Colonic mucosa (tissue), 4 donors: ENCODE data around the gene GINM1. TPM values are rescaled to one million over a fixed set of nuclear protein-coding genes. Genes with fewer than 3 reads are reported as not detected.

Experiments
- DNase-seq: peaks from one replicate; pipeline ENCODE4 v3.0.0-alpha.2; 2020
- H3K27ac ChIP-seq: fragments of 200-600 bp; one replicate; pipeline ENCODE4 v1.8.0; 2021
- H3K27me3 ChIP-seq: fragments of 200-600 bp; one replicate; pipeline ENCODE4 v1.8.0; 2021
- H3K36me3 ChIP-seq: fragments of 200-600 bp; one replicate; pipeline ENCODE4 v1.8.0; 2021
- H3K4me1 ChIP-seq: fragments of 200-600 bp; one replicate; pipeline ENCODE4 v1.8.0; 2021; ENCODE audit warnings: mild to moderate bottlenecking
- H3K4me3 ChIP-seq: fragments of 200-600 bp; one replicate; pipeline ENCODE4 v1.8.0; 2021
- H3K9ac ChIP-seq, 2 donors: one replicate each; pipeline ENCODE4 v1.7.0; 2013; ENCODE audit warnings: control low read depth in 2 of 2, low read depth in 2 of 2, low read length in 2 of 2
- H3K9me3 ChIP-seq: fragments of 200-600 bp; one replicate; pipeline ENCODE4 v1.8.0; 2021
- CTCF ChIP-seq: fragments of 200-600 bp; IDR thresholded peaks from one replicate; pipeline ENCODE4 v1.8.0; 2022; ENCODE audit warnings: antibody characterized with exemption, mild to moderate bottlenecking
- intact Hi-C: fragments of 100-400 bp; cut with DNase I; formaldehyde crosslinking; loops from one replicate; pipeline ENCODE4 v1.14.1; 2022
- total RNA-seq, 2 donors: library from RNA; stranded (reverse); fragmentation: NEBNext Ultra II Directional in 1 of 2; extraction: Animal tissue kit (Norgen Biotek cat#: 25700) in 1 of 2; gene quantifications; one replicate each; pipeline ENCODE4 v1.2.1, GENCODE V29; 2021
- donor health status: healthy.
- donor health status: DM: no; HTN: no; CAD: no.
- donor health status: DM: no; HTN: no; CAD: no.

GINM1 gene
- total RNA-seq, 2 donors from 2014 or later = 22.9 to 42.8 TPM

- H3K27ac ChIP-seq = no peak overlapping the region
- TF ChIP-seq CTCF = peak; percentile 20
- H3K4me1 ChIP-seq = no peaks in the 10 kb centered on the region
- H3K9ac ChIP-seq = no peak overlapping the region
- DNase-seq = no peak
- H3K4me3 ChIP-seq = no peak overlapping the region
- H3K9me3 ChIP-seq = no peaks in the 10 kb centered on the region
- intact Hi-C loops = no loop called here
- no peaks in the 10 kb centered on the region for H3K27me3 ChIP-seq
- H3K36me3 ChIP-seq = no peaks in the 10 kb centered on the region
Measured at GRCh38 chr6:149560736-149561135, 5.4 kb upstream of the GINM1 start.

GRCh38 chr6:149563203-149563927 lies 2.8 kb upstream of the GINM1 start:
- no peaks in the 10 kb centered on the region for H3K4me1 ChIP-seq
- no peak for TF ChIP-seq CTCF
- no peak overlapping the region for H3K27ac ChIP-seq
- no peak overlapping the region for H3K9ac ChIP-seq
- no peaks in the 10 kb centered on the region for H3K36me3 ChIP-seq
- no peak for DNase-seq
- H3K27me3 ChIP-seq = no peaks in the 10 kb centered on the region
- no peaks in the 10 kb centered on the region for H3K9me3 ChIP-seq
- no peak overlapping the region for H3K4me3 ChIP-seq
- intact Hi-C loops = no loop called here

- DNase-seq = no peak
- H3K9me3 ChIP-seq = no peaks in the 10 kb centered on the region
- no peaks in the 10 kb centered on the region for H3K27me3 ChIP-seq
- no peak overlapping the region for H3K4me3 ChIP-seq
- H3K27ac ChIP-seq = no peak overlapping the region
- no peak for TF ChIP-seq CTCF
- no peak overlapping the region for H3K9ac ChIP-seq
- H3K4me1 ChIP-seq = no peaks in the 10 kb centered on the region
- intact Hi-C loops = no loop called here
- no peaks in the 10 kb centered on the region for H3K36me3 ChIP-seq
Measured at GRCh38 chr6:149563928-149564325, 2.2 kb upstream of the GINM1 start.

- intact Hi-C loops = loop anchor here (5.0 kb wide), 1 partner anchor 151 kb away; the partner anchor contains the start of gene LATS1
- Histone ChIP-seq H3K9me3 (no peaks in the 10 kb centered on the region), H3K4me3 (peak overlapping the region; percentile 98), H3K9ac (peak overlapping the region; percentile 94 to 99), H3K36me3 (no peaks in the 10 kb centered on the region), H3K4me1 (no peaks in the 10 kb centered on the region), H3K27me3 (no peaks in the 10 kb centered on the region), H3K27ac (peak overlapping the region; percentile 91)
- DNase-seq = peak; percentile 72
- TF ChIP-seq CTCF = no peak
Measured at GRCh38 chr6:149566410-149567193, 427 bp downstream of the GINM1 start.

- Histone ChIP-seq H3K36me3 (no peaks in the 10 kb centered on the region), H3K4me3 (peak overlapping the region; percentile 98), H3K9ac (peak overlapping the region; percentile 94 to 99), H3K9me3 (no peaks in the 10 kb centered on the region), H3K27me3 (no peaks in the 10 kb centered on the region), H3K27ac (peak overlapping the region; percentile 91), H3K4me1 (no peaks in the 10 kb centered on the region)
- no peak for DNase-seq
- intact Hi-C loops = loop anchor here (5.0 kb wide), 1 partner anchor 150 kb away; the partner anchor contains the start of gene LATS1
- no peak for TF ChIP-seq CTCF
Measured at GRCh38 chr6:149567194-149567586, 1.0 kb downstream of the GINM1 start.
